Upper lobe of left lung (tissue), 4 donors: ENCODE measurements around the gene SLC39A13.

ENCODE experiments used
- CTCF ChIP-seq, 6 experiments: fragments of 450-650 bp in 4 of 6; fragments of 200-600 bp in 2 of 6; sonication (generic) in 2 of 6; IDR thresholded peaks; one replicate each; pipeline ENCODE4 v1.5.1; 2016 to 2019; ENCODE audit warnings: antibody characterized with exemption in 6 of 6
- EP300 ChIP-seq, 4 donors: sonication (generic); formaldehyde crosslinking; IDR thresholded peaks; one replicate each; pipeline ENCODE4 v1.5.1; 2017; ENCODE audit warnings: antibody characterized with exemption in 4 of 4, control low read depth in 2 of 4
- POLR2A ChIP-seq, 4 donors: fragments of 450-650 bp; IDR thresholded peaks; one replicate each; pipeline ENCODE4 v1.5.1; 2016 to 2017; ENCODE audit warnings: antibody characterized with exemption in 4 of 4, mild to moderate bottlenecking in 2 of 4

DNA sequence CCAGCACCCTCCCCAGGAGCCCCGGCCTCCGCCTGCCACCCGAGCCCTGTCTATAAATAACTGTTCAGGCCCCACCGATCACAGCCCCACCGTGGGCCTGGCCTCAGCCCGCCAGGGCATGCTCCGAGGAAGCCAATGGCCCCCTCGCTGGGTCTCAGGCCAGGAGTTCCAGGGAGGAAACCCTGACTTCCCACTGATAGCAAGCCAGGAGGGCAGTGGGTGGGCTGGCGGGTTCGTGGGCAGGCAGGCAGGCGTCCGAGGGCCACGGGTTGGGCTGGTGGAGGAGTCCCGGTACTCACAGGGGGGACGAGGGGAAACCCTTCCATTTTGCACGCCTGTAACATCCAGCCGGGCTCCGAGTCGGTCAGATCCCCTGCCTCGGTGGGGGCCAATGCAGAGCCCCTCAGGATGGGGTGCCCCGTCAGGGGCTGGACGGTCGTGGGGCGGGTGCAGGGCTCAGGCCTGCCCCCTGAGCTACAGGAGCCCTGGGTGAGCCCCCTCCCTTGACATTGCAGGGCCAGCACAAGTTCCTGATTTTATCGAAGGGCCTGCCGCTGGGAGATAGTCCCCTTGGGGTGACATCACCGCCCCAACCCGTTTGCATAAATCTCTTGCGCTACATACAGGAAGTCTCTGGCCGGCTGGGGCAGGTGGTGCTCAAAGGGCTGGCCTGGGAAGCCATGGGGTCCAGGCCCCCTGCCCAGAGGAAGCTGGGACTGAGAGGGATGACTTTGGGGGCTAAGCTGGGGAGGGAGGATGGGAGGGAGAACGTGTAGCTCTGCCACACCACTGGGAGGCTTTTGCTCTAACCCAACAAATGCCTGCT is 30.2 kb upstream of the SLC39A13 start, which contains the start of gene SPI1:
- TF ChIP-seq EP300 (IDR thresholded peaks at IDR 0.05) (no peak), CTCF (IDR thresholded peaks at IDR 0.05) (no peak), POLR2A (IDR thresholded peaks at IDR 0.05) (peak in 2 of 4 donors; percentile 59 to 87)
